ENCODE measurements around the gene FAM110A. TPM values are rescaled to one million over a fixed set of nuclear protein-coding genes. Genes with fewer than 3 reads are reported as not detected.
"Not testable (repeated sequence)": the region's sequence is repeated elsewhere in the genome, so short reads cannot be mapped to it uniquely, and the experiment has no call there.

The FAM110A gene
- total and polyA plus RNA-seq, 2 donors (not counting 1 experiment from before 2014, with no cell fraction given) = 15.6 to 18.4 TPM

- Histone ChIP-seq H3K4me3 (ENCODE audit: control extremely low read depth in 1 of 5, extremely low read depth in 1 of 5, insufficient read depth in 1 of 5, low read depth in 2 of 5, low read length in 4 of 5) (no peak overlapping the region), H3K36me3 (replicated peaks in 1 of 2; ENCODE audit: control extremely low read depth in 1 of 2, control insufficient read depth in 1 of 2, extremely low read depth in 1 of 2, insufficient read depth in 2 of 2, low read length in 1 of 2) (no peaks in the 10 kb centered on the region), H2AFZ (ENCODE audit: insufficient read depth, low read depth, low read length, poor library complexity, severe bottlenecking) (no peak overlapping the region), H3K4me1 (ENCODE audit: control insufficient read depth in 2 of 2, insufficient read depth in 2 of 2, low read length in 2 of 2) (no peaks in the 10 kb centered on the region), H3K27me3 (replicated peaks in 1 of 4; ENCODE audit: control extremely low read depth in 1 of 4, control insufficient read depth in 3 of 4, insufficient read depth in 4 of 4, low read length in 3 of 4) (peaks cover 0 to 13% (median 0%) of the 10 kb centered on the region in 4 experiments), H3K27ac (ENCODE audit: low read length in 2 of 2) (no peak overlapping the region), H3K9ac (ENCODE audit: low read length) (no peak overlapping the region), H3K79me2 (ENCODE audit: control insufficient read depth, insufficient read depth, low read length) (no peaks in the 10 kb centered on the region), H3K4me2 (replicated peaks; ENCODE audit: low read depth, low read length, poor library complexity, severe bottlenecking) (no peak overlapping the region), H4K20me1 (ENCODE audit: control insufficient read depth, insufficient read depth, low read length, poor library complexity, severe bottlenecking) (no peaks in the 10 kb centered on the region), H3K9me3 (ENCODE audit: control extremely low read depth in 1 of 3, control insufficient read depth in 2 of 3, insufficient read depth in 1 of 3, low read length in 2 of 3) (no peaks in the 10 kb centered on the region)
- H3K4me1 Mint-ChIP-seq = peaks cover 2% of the 10 kb centered on the region
- H3K9me3 Mint-ChIP-seq (ENCODE audit: insufficient read depth) = no peaks in the 10 kb centered on the region
- ChIA-PET POLR2A (no interaction called here), CTCF (interaction anchor here (1.2 to 1.8 kb wide), 2 partner anchors 9 to 130 kb away, joined by 3 to 8 read pairs; no protein-coding TSS in a partner anchor)
- TF ChIP-seq CTCF (IDR thresholded peaks at IDR 0.05) (no peak), EZH2 (IDR thresholded peaks at IDR 0.05; ENCODE audit: borderline replicate concordance, insufficient read depth, low read depth, low read length, poor library complexity, severe bottlenecking) (no peak)
- WGBS (ENCODE audit: insufficient coverage) = 97% methylated on average over 7 of the region's 7 CpGs
- no peak overlapping the region for H3K27ac Mint-ChIP-seq
- H3K27me3 Mint-ChIP-seq = peaks cover 11% of the 10 kb centered on the region
- intact Hi-C loops (cut with micrococcal nuclease) = no loop called here
- H3K4me3 Mint-ChIP-seq = no peak overlapping the region
- ATAC-seq (ENCODE audit: low read depth) (no peak), DNase-seq (no peak)
These were observed 6.7 kb upstream of the FAM110A start for GRCh38 chr20:826695-827323.

GRCh38 chr20:827981-828380, 5.5 kb upstream of the FAM110A start:
- H3K79me2 ChIP-seq (ENCODE audit: control insufficient read depth, insufficient read depth, low read length); H2AFZ ChIP-seq (ENCODE audit: insufficient read depth, low read depth, low read length, poor library complexity, severe bottlenecking); H3K27me3 ChIP-seq (replicated peaks in 1 of 4; ENCODE audit: control extremely low read depth in 1 of 4, control insufficient read depth in 3 of 4, insufficient read depth in 4 of 4, low read length in 3 of 4); H3K9me3 ChIP-seq (ENCODE audit: control extremely low read depth in 1 of 3, control insufficient read depth in 2 of 3, insufficient read depth in 1 of 3, low read length in 2 of 3); H3K27ac ChIP-seq (ENCODE audit: low read length in 2 of 2); H3K4me3 ChIP-seq (ENCODE audit: control extremely low read depth in 1 of 5, extremely low read depth in 1 of 5, insufficient read depth in 1 of 5, low read depth in 2 of 5, low read length in 4 of 5); H3K4me3 Mint-ChIP-seq; H3K36me3 ChIP-seq (replicated peaks in 1 of 2; ENCODE audit: control extremely low read depth in 1 of 2, control insufficient read depth in 1 of 2, extremely low read depth in 1 of 2, insufficient read depth in 2 of 2, low read length in 1 of 2); H3K27ac Mint-ChIP-seq; H3K4me2 ChIP-seq (replicated peaks; ENCODE audit: low read depth, low read length, poor library complexity, severe bottlenecking); intact Hi-C loops (cut with micrococcal nuclease); DNase-seq; ATAC-seq (ENCODE audit: low read depth); H4K20me1 ChIP-seq (ENCODE audit: control insufficient read depth, insufficient read depth, low read length, poor library complexity, severe bottlenecking); H3K9ac ChIP-seq (ENCODE audit: low read length); H3K27me3 Mint-ChIP-seq; H3K4me1 Mint-ChIP-seq; H3K4me1 ChIP-seq (ENCODE audit: control insufficient read depth in 2 of 2, insufficient read depth in 2 of 2, low read length in 2 of 2); H3K9me3 Mint-ChIP-seq (ENCODE audit: insufficient read depth): not testable (repeated sequence)
- ChIA-PET POLR2A (interaction anchor here (0.6 kb wide), 1 partner anchor 17 kb away, joined by 5 read pairs; no protein-coding TSS in a partner anchor), CTCF (interaction anchor here (1.8 kb wide), 1 partner anchor 129 kb away, joined by 8 read pairs; no protein-coding TSS in a partner anchor)
- 92% methylated on average over 2 of the region's 8 CpGs for WGBS (ENCODE audit: insufficient coverage)

All from B cell (primary cell).